Pancreas (tissue), 10 donors: ENCODE data around the gene ZNF407. TPM values are rescaled to one million over a fixed set of nuclear protein-coding genes. Genes with fewer than 3 reads are reported as not detected.

ENCODE experiments used
- ATAC-seq, 4 donors: fragments of 200-7000 bp; cut with Tn5 transposase; one replicate each; pipeline versions ENCODE4 v1.8.0 to v1.9.1; 2020; ENCODE audit warnings: mild to moderate bottlenecking in 4 of 4, moderate library complexity in 4 of 4
- DNase-seq, 6 donors: peaks; one replicate each; pipeline ENCODE4 v3.0.0-alpha.2; 2020
- FAIRE-seq: peaks from 2 replicates; lab custom pipeline; 2012; peaks lifted over from hg19 to GRCh38; lab: Jason Lieb, UNC
- H3K27ac ChIP-seq, 4 donors: fragments of 200-600 bp; sonication (generic); 1 replicate in 3 of 4; 2 replicates in 1 of 4; pipeline versions ENCODE4 v1.5.0 to v1.8.0; 2020
- H3K27me3 ChIP-seq, 4 donors: fragments of 200-600 bp; one replicate each; pipeline ENCODE4 v1.8.0; 2021
- H3K36me3 ChIP-seq, 3 donors: fragments of 200-600 bp; sonication (generic) in 1 of 3; one replicate each; pipeline versions ENCODE4 v1.5.0 to v1.8.0; 2020 to 2021
- H3K4me1 ChIP-seq, 3 donors: fragments of 200-600 bp; one replicate each; pipeline ENCODE4 v1.8.0; 2021
- H3K4me3 ChIP-seq, 4 donors: fragments of 200-600 bp; sonication (generic) in 2 of 4; one replicate each; pipeline versions ENCODE4 v1.5.0 to v1.8.0; 2020 to 2021
- H3K9me3 ChIP-seq, 4 donors: fragments of 200-600 bp; one replicate each; pipeline ENCODE4 v1.8.0; 2021
- CTCF ChIP-seq, 4 donors: fragments of 200-600 bp; sonication (generic) in 3 of 4; IDR thresholded peaks; one replicate each; pipeline versions ENCODE4 v1.5.0 to v1.8.0; 2021; ENCODE audit warnings: antibody characterized with exemption in 4 of 4
- WGBS, 2 donors: extraction: QIAGEN DNeasy Blood & Tissue Kit; methylation state at CpG; one replicate each; pipeline ENCODE4 v1.1.7; 2013; 5-methylcytosine and 5-hydroxymethylcytosine counted together
- intact Hi-C, 3 donors: fragments of 100-400 bp; cut with DNase I; formaldehyde crosslinking; loops; one replicate each; pipeline versions ENCODE4 v1.11.1 to v1.14.2; 2022
- polyA plus RNA-seq, 2 donors: library from polyadenylated mRNA; stranded (reverse); fragments of 200-250 nt; gene quantifications; one replicate each; pipeline ENCODE4 v1.2.3, GENCODE V29; 2013
- total RNA-seq, 6 donors: library from RNA; stranded (reverse); fragmentation: NEBNext Ultra II Directional in 4 of 6; extraction: Animal tissue kit (Norgen Biotek cat#: 25700) in 4 of 6; gene quantifications; one replicate each; pipeline versions ENCODE4 v1.2.1 to v1.2.4, GENCODE V29; 2021 to 2023
- donor health status: healthy with polysubstance abuse.
- donor health status: DM: no; HTN: no; CAD: no; lungs with moderate emphysema.
- donor health status: DM: no; HTN: no; CAD: no.
- donor health status: control.
- donor health status: control.
- donor health status: Bipolar disorder and iron deficiency.
- donor health status: DM: yes; HTN: yes; CAD: no.
- donor health status: DM: no; HTN: no; CAD: no.
- donor health status: DM: no; HTN: no; CAD: no.
- donor health status: DM: yes; HTN: yes; CAD: no.

ZNF407 gene
- total and polyA plus RNA-seq, 8 donors = 2.7 to 10.0 (median 4.9) TPM

GRCh38 chr18:75009296-75009695 lies 411.6 kb downstream of the ZNF407 start:
- no peaks in the 10 kb centered on the region for H3K9me3 ChIP-seq
- no peaks in the 10 kb centered on the region for H3K27me3 ChIP-seq
- H3K27ac ChIP-seq = no peak overlapping the region
- no peak for TF ChIP-seq CTCF (IDR thresholded peaks at IDR 0.05)
- DNase-seq (no peak), FAIRE-seq (no peak), ATAC-seq (no peak)
- H3K4me3 ChIP-seq = no peak overlapping the region
- WGBS, 2 donors = 46% methylated on average over 2 of the region's 2 CpGs
- no peaks in the 10 kb centered on the region for H3K36me3 ChIP-seq
- no peaks in the 10 kb centered on the region for H3K4me1 ChIP-seq
- intact Hi-C loops = no loop called here

- H3K9me3 ChIP-seq = no peaks in the 10 kb centered on the region
- 72 to 73% methylated on average over 4 of the region's 4 CpGs for WGBS, 2 donors
- no peaks in the 10 kb centered on the region for H3K36me3 ChIP-seq
- DNase-seq (no peak), FAIRE-seq (no peak), ATAC-seq (no peak)
- no peak overlapping the region for H3K27ac ChIP-seq
- no peaks in the 10 kb centered on the region for H3K27me3 ChIP-seq
- no peaks in the 10 kb centered on the region for H3K4me1 ChIP-seq
- no peak overlapping the region for H3K4me3 ChIP-seq
- no peak for TF ChIP-seq CTCF (IDR thresholded peaks at IDR 0.05)
- intact Hi-C loops = no loop called here
Measured at GRCh38 chr18:75009878-75010277, 412.2 kb downstream of the ZNF407 start.

GRCh38 chr18:75010278-75010677 lies 412.6 kb downstream of the ZNF407 start:
- Histone ChIP-seq H3K36me3 (no peaks in the 10 kb centered on the region), H3K4me3 (no peak overlapping the region), H3K27ac (no peak overlapping the region), H3K4me1 (no peaks in the 10 kb centered on the region), H3K9me3 (no peaks in the 10 kb centered on the region), H3K27me3 (no peaks in the 10 kb centered on the region)
- ATAC-seq (peak in 1 of 4 donors; percentile 40), FAIRE-seq (no peak), DNase-seq (no peak)
- 70 to 72% methylated on average over 3 of the region's 3 CpGs for WGBS, 2 donors
- no peak for TF ChIP-seq CTCF (IDR thresholded peaks at IDR 0.05)
- intact Hi-C loops = no loop called here

- DNase-seq = no peak
- 66 to 67% methylated on average over 2 of the region's 2 CpGs for WGBS, 2 donors
- H3K27ac ChIP-seq = no peak overlapping the region
- no peaks in the 10 kb centered on the region for H3K4me1 ChIP-seq
- ATAC-seq = no peak
- intact Hi-C loops = no loop called here
- no peak for TF ChIP-seq CTCF (IDR thresholded peaks at IDR 0.05)
- no peak for FAIRE-seq
- H3K9me3 ChIP-seq = no peaks in the 10 kb centered on the region
- H3K27me3 ChIP-seq = no peaks in the 10 kb centered on the region
- no peak overlapping the region for H3K4me3 ChIP-seq
- H3K36me3 ChIP-seq = no peaks in the 10 kb centered on the region
Measured at GRCh38 chr18:75010689-75011088, 413.0 kb downstream of the ZNF407 start.

GRCh38 chr18:75016025-75016717 lies 418.5 kb downstream of the ZNF407 start:
- intact Hi-C loops = no loop called here
- no peaks in the 10 kb centered on the region for H3K4me1 ChIP-seq
- no peaks in the 10 kb centered on the region for H3K27me3 ChIP-seq
- WGBS, 2 donors = 78 to 90% methylated on average over 7 of the region's 7 CpGs
- no peak for ATAC-seq
- H3K36me3 ChIP-seq = no peaks in the 10 kb centered on the region
- no peak overlapping the region for H3K27ac ChIP-seq
- no peak for FAIRE-seq
- no peak overlapping the region for H3K4me3 ChIP-seq
- no peaks in the 10 kb centered on the region for H3K9me3 ChIP-seq
- TF ChIP-seq CTCF (IDR thresholded peaks at IDR 0.05) = no peak
- DNase-seq = no peak
